GM12878 (cell line): Measurements from ENCODE around the gene CHDH. TPM values are rescaled to one million over a fixed set of nuclear protein-coding genes. Genes with fewer than 3 reads are reported as not detected.

Experiments
- ATAC-seq: fragments of 200-7000 bp; cut with Tn5 transposase; 3 replicates; pipeline ENCODE4 v1.9.1; 2020; ENCODE audit warnings: mild to moderate bottlenecking, moderate library complexity
- BruUV-seq: library from RNA; stranded (reverse); fragments of 400-500 nt; replicated peaks from 2 replicates; lab custom pipeline; 2021; lab: Mats Ljungman, UMichigan
- CTCF ChIA-PET: fragments of 300-600 bp; sonication (Branson Sonifier 250); formaldehyde crosslinking; extraction: SDS; loops from one replicate; lab custom pipeline; 2021; ENCODE audit warnings: inconsistent platforms; lab: Yijun Ruan, JAX
- POLR2A ChIA-PET: fragments of 350-600 bp; formaldehyde crosslinking; extraction: SDS; loops from one replicate; lab custom pipeline; 2021; ENCODE audit warnings: inconsistent platforms; lab: Charles Lee
- RAD21 ChIA-PET: fragments of 300-600 bp; sonication (Branson Sonifier 250); formaldehyde crosslinking; loops from one replicate; lab custom pipeline; 2023; ENCODE audit warnings: antibody characterized with exemption; ENCODE audit not compliant: unreplicated experiment; lab: Charles Lee
- SMC1A ChIA-PET: fragments of 300-600 bp; sonication (Branson Sonifier 250); formaldehyde crosslinking; loops from one replicate; lab custom pipeline; 2023; ENCODE audit not compliant: unreplicated experiment, uncharacterized antibody; lab: Charles Lee
- DNase-seq: peaks from one replicate; pipeline ENCODE4 v3.0.0-alpha.2; 2011; ENCODE audit warnings: low read depth, low spot score
- FAIRE-seq: peaks from 3 replicates; lab custom pipeline; 2011; peaks lifted over from hg19 to GRCh38; lab: Jason Lieb, UNC
- H2AFZ ChIP-seq: 2 replicates; pipeline ENCODE4 v1.6.0; 2011; ENCODE audit warnings: low read depth, low read length, control low read depth; ENCODE audit not compliant: control insufficient read depth
- H3K27ac ChIP-seq: 2 replicates; pipeline ENCODE4 v1.5.1; 2011; ENCODE audit warnings: control low read depth; ENCODE audit not compliant: control insufficient read depth, insufficient read depth
- H3K27me3 ChIP-seq, 2 experiments: replicated peaks in 1 of 2; 2 replicates each; pipeline versions ENCODE4 v1.6.0 to v1.6.1; 2011; ENCODE audit warnings: low read length in 1 of 2; ENCODE audit not compliant: control insufficient read depth in 2 of 2, insufficient read depth in 2 of 2
- H3K36me3 ChIP-seq, 2 experiments: 2 replicates each; pipeline ENCODE4 v1.5.1; 2011; ENCODE audit warnings: low read length in 1 of 2; ENCODE audit not compliant: control insufficient read depth in 2 of 2, insufficient read depth in 2 of 2
- H3K4me1 ChIP-seq: 2 replicates; pipeline ENCODE4 v1.6.1; 2011; ENCODE audit warnings: mild to moderate bottlenecking, low read length, moderate library complexity, mixed read lengths; ENCODE audit not compliant: control insufficient read depth, insufficient read depth
- H3K4me2 ChIP-seq: 2 replicates; pipeline ENCODE4 v1.6.0; 2011; ENCODE audit warnings: control low read depth; ENCODE audit not compliant: control insufficient read depth, insufficient read depth
- H3K4me3 ChIP-seq: fragments of 200-600 bp; sonication (generic); 2 replicates; pipeline ENCODE4 v1.5.1; 2016
- H3K79me2 ChIP-seq: 2 replicates; pipeline ENCODE4 v1.6.0; 2011; ENCODE audit warnings: low read length; ENCODE audit not compliant: control insufficient read depth, insufficient read depth
- H3K9ac ChIP-seq: 2 replicates; pipeline ENCODE4 v1.8.0; 2011; ENCODE audit warnings: low read length, control low read depth, mixed read lengths; ENCODE audit not compliant: control insufficient read depth, insufficient read depth
- H3K9me3 ChIP-seq: replicated peaks from 3 replicates; pipeline ENCODE4 v1.5.1; 2011; ENCODE audit warnings: mild to moderate bottlenecking, low read length; ENCODE audit not compliant: control insufficient read depth, insufficient read depth
- H4K20me1 ChIP-seq: 2 replicates; pipeline ENCODE4 v1.6.0; 2011; ENCODE audit not compliant: control insufficient read depth, insufficient read depth
- ASH2L ChIP-seq: fragments of 300-600, 200-600 bp; sonication (generic); IDR thresholded peaks from 2 replicates; pipeline ENCODE4 v1.6.1; 2017; ENCODE audit warnings: low read depth, mild to moderate bottlenecking, borderline replicate concordance
- BMI1 ChIP-seq: fragments of 450-650 bp; IDR thresholded peaks from 2 replicates; pipeline ENCODE4 v1.6.1; 2016; ENCODE audit warnings: mild to moderate bottlenecking, moderate library complexity, borderline replicate concordance
- CBX5 ChIP-seq: sonication (generic); IDR thresholded peaks from 2 replicates; pipeline ENCODE4 v1.6.1; 2016; ENCODE audit warnings: low read depth, moderate library complexity, mild to moderate bottlenecking, inconsistent platforms
- CTCF ChIP-seq, 3 experiments: IDR thresholded peaks in 2 of 3; conservative IDR thresholded peaks in 1 of 3; 2 replicates each; pipeline ENCODE4 v1.5.1; 2011; ENCODE audit warnings: low read depth in 3 of 3, low read length in 3 of 3, mild to moderate bottlenecking in 3 of 3, control low read depth in 2 of 3, moderate library complexity in 2 of 3, inconsistent platforms in 1 of 3, mixed read lengths in 1 of 3; ENCODE audit not compliant: control insufficient read depth in 2 of 3, insufficient read depth in 1 of 3; ENCODE audit errors: extremely low read depth in 1 of 3
- REST ChIP-seq: IDR thresholded peaks from 2 replicates; pipeline ENCODE4 v1.6.1; 2012; ENCODE audit warnings: mild to moderate bottlenecking, low read depth, low read length
- RFX5 ChIP-seq: IDR thresholded peaks from 2 replicates; pipeline ENCODE4 v1.6.1; 2011; ENCODE audit warnings: low read depth, low read length, improper control_type of control experiment
- SKIL ChIP-seq: fragments of 450-650 bp; IDR thresholded peaks from 2 replicates; pipeline ENCODE4 v1.6.1; 2017; ENCODE audit warnings: mild to moderate bottlenecking, low read depth, inconsistent platforms; ENCODE audit not compliant: poor library complexity, severe bottlenecking
- TCF3 ChIP-seq: IDR thresholded peaks from 2 replicates; pipeline ENCODE4 v1.6.1; 2012; ENCODE audit warnings: low read depth, mild to moderate bottlenecking, low read length, borderline replicate concordance; ENCODE audit not compliant: insufficient read depth
- WRNIP1 ChIP-seq: IDR thresholded peaks from 2 replicates; pipeline ENCODE4 v1.6.1; 2011; ENCODE audit warnings: low read depth, low read length, improper control_type of control experiment, borderline replicate concordance
- WGBS: methylation state at CpG from one replicate; pipeline ENCODE4 v1.1.6; 2016; ENCODE audit warnings: low lambda C conversion rate; ENCODE audit not compliant: insufficient replicate concordance, insufficient coverage; ENCODE audit errors: missing lambda C conversion rate; 5-methylcytosine and 5-hydroxymethylcytosine counted together
- in situ Hi-C: fragments of 300-500 bp; cut with MboI; formaldehyde crosslinking; loops from 9 replicates; pipeline ENCODE4 v1.14.3; 2018; ENCODE audit warnings: mixed read lengths
- intact Hi-C: fragments of 100-400 bp; cut with micrococcal nuclease; formaldehyde crosslinking; loops from one replicate; pipeline ENCODE4 v1.14.2; 2022; ENCODE audit not compliant: unreplicated experiment
- polyA plus RNA-seq, 11 experiments: library from polyadenylated mRNA; depleted of rRNA in 4 of 11; unstranded in 6 of 11; stranded (reverse) in 5 of 11; fragments of >200 nt; fragmentation: Nextera tagmentation in 4 of 11; fragmentation: Illumina TruSeq in 1 of 11; extraction: Ambion mirVana in 4 of 11; extraction: Trizol in 1 of 11; gene quantifications; 1 replicate in 1 of 11; 2 replicates in 10 of 11; pipeline versions ENCODE4 v1.2.1 to v1.2.3, GENCODE V29; 2011 to 2016; ENCODE audit warnings: inconsistent platforms in 2 of 11, missing spikeins in 2 of 11, low read depth in 1 of 11
- total RNA-seq, 4 experiments: library from RNA; depleted of rRNA in 3 of 4; stranded (reverse); fragments of >200 nt in 3 of 4; fragmentation: Illumina TruSeq in 1 of 4; extraction: Trizol in 1 of 4; gene quantifications; 2 replicates each; pipeline versions ENCODE4 v1.2.1 to v1.2.3, GENCODE V29; 2013 to 2021

The CHDH gene
- total and polyA plus RNA-seq, 10 of the 15 experiments (the other 5 are each of a cell fraction or from before 2014, with no cell fraction given): 0.95 to 8.3 (median 2.9) TPM

GRCh38 chr3:53773611-53774368 lies 72.4 kb downstream of the CHDH start:
- Histone ChIP-seq H3K4me2 (peak overlapping the region; percentile 82), H3K4me1 (peaks cover 27% of the 10 kb centered on the region), H2AFZ (peak overlapping the region; percentile 87), H4K20me1 (no peaks in the 10 kb centered on the region), H3K9me3 (no peaks in the 10 kb centered on the region), H3K79me2 (no peaks in the 10 kb centered on the region), H3K27me3 (no peaks in the 10 kb centered on the region), H3K9ac (peak overlapping the region; percentile 24), H3K36me3 (no peaks in the 10 kb centered on the region), H3K4me3 (no peak overlapping the region), H3K27ac (peak overlapping the region; percentile 65)
- in situ Hi-C loops: no loop called here
- POLR2A ChIA-PET: interaction anchor here (1.3 to 4.5 kb wide), 5 partner anchors 14 to 71 kb away, joined by 3 to 30 read pairs (median 7); partner anchors contain the start of genes CHDH and IL17RB
- peak; percentile 93 for ATAC-seq
- WGBS: 17% methylated on average over 10 of the region's 10 CpGs
- intact Hi-C loops: loop anchor here (2.0 kb wide), 1 partner anchor 71 kb away; no protein-coding TSS in a partner anchor
- peak; percentile 82 for DNase-seq
- TSS peak; percentile 81 for BruUV-seq
- RAD21 ChIA-PET: interaction anchor here (1.0 to 4.9 kb wide), 4 partner anchors 12 to 74 kb away, joined by 4 to 41 read pairs (median 6); partner anchors contain the start of genes CHDH and IL17RB
- CTCF ChIA-PET: interaction anchor here (2.3 kb wide), 1 partner anchor 8 kb away, joined by 9 read pairs; no protein-coding TSS in a partner anchor
- SMC1A ChIA-PET: interaction anchor here (0.9 to 4.5 kb wide), 7 partner anchors 10 to 117 kb away, joined by 3 to 40 read pairs (median 5); no protein-coding TSS in a partner anchor
- FAIRE-seq: peak; percentile 71
- TF ChIP-seq TCF3 (0 out of 2 replicates have a peak, but pooled peaks have one; percentile 14), BMI1 (peak; percentile 16; the same call in 1 of the 2 replicates), ASH2L (no peak), SKIL (peak; percentile 87), REST (no peak), RFX5 (no peak), WRNIP1 (no peak), CTCF (IDR thresholded peaks at IDR 0.05 in 2 of 3, conservative IDR thresholded peaks at IDR 0.05 in 1 of 3; ENCODE audit: control insufficient read depth in 2 of 3, extremely low read depth in 1 of 3, insufficient read depth in 1 of 3, low read depth in 3 of 3, low read length in 3 of 3) (0 out of 6 replicates have a peak, but pooled peaks of 1 of the 3 experiments have one; percentile 7), CBX5 (no peak)
